ENCODE data around the gene DNAI4. TPM values are rescaled to one million over a fixed set of nuclear protein-coding genes. Genes with fewer than 3 reads are reported as not detected.

DNAI4 gene
- total and polyA plus RNA-seq, 2 of the 8 experiments (the other 6 are each of a cell fraction or from before 2014, with no cell fraction given): 0.32 to 2.1 TPM

- Histone ChIP-seq H3K4me3 (ENCODE audit: extremely low read depth in 1 of 4, insufficient read depth in 2 of 4, low read depth in 3 of 4, low read length in 4 of 4) (no peak overlapping the region), H3K23me2 (ENCODE audit: low read depth, low read length) (no peaks in the 10 kb centered on the region), H4K20me1 (replicated peaks in 1 of 2; ENCODE audit: control insufficient read depth in 1 of 2, insufficient read depth in 2 of 2, low read length in 2 of 2) (no peaks in the 10 kb centered on the region), H3K4me1 (replicated peaks in 1 of 4; ENCODE audit: control insufficient read depth in 3 of 4, insufficient read depth in 4 of 4, low read length in 3 of 4) (no peaks in the 10 kb centered on the region), H3K36me3 (ENCODE audit: control insufficient read depth in 2 of 4, insufficient read depth in 4 of 4, low read length in 3 of 4) (no peaks in the 10 kb centered on the region), H2BK15ac (ENCODE audit: low read length) (no peak overlapping the region), H4K5ac (ENCODE audit: insufficient read length, low read depth, low read length) (no peak overlapping the region), H3K27ac (ENCODE audit: low read depth, low read length) (no peak overlapping the region), H3K79me2 (ENCODE audit: control insufficient read depth in 1 of 2, insufficient read depth in 2 of 2, low read length in 2 of 2) (no peaks in the 10 kb centered on the region), H2BK120ac (replicated peaks; ENCODE audit: low read depth, low read length) (no peak overlapping the region), H3K79me1 (ENCODE audit: low read depth, low read length) (no peaks in the 10 kb centered on the region), H2BK5ac (ENCODE audit: low read depth, low read length) (no peak overlapping the region), H4K91ac (replicated peaks; ENCODE audit: insufficient read length, low read length) (no peak overlapping the region), H2BK12ac (ENCODE audit: low read depth, low read length) (no peak overlapping the region), H3K18ac (ENCODE audit: extremely low read depth, low read length) (no peak overlapping the region), H3K56ac (replicated peaks; ENCODE audit: insufficient read length, low read depth, low read length) (no peak overlapping the region), H3K9me3 (ENCODE audit: insufficient read depth in 2 of 2, low read depth in 1 of 2, low read length in 1 of 2) (no peaks in the 10 kb centered on the region), H3K4me2 (ENCODE audit: insufficient read depth in 1 of 2, low read depth in 2 of 2, low read length in 2 of 2) (no peak overlapping the region), H2BK20ac (ENCODE audit: low read length) (no peak overlapping the region), H3K4ac (replicated peaks; ENCODE audit: insufficient read length, low read depth, low read length) (no peak overlapping the region), H3K27me3 (replicated peaks in 1 of 4; ENCODE audit: control insufficient read depth in 3 of 4, extremely low read depth in 1 of 4, insufficient read depth in 3 of 4, low read length in 3 of 4) (no peaks in the 10 kb centered on the region), H3K9ac (replicated peaks in 1 of 4; ENCODE audit: extremely low read depth in 1 of 4, low read depth in 3 of 4, low read length in 3 of 4) (no peak overlapping the region), H2AK5ac (ENCODE audit: low read depth, low read length) (no peak overlapping the region), H3K23ac (ENCODE audit: insufficient read length) (no peak overlapping the region), H3K14ac (ENCODE audit: insufficient read length) (no peak overlapping the region), H2AFZ (ENCODE audit: low read length) (no peak overlapping the region), H4K8ac (ENCODE audit: extremely low read depth, insufficient read depth, low read length) (no peak overlapping the region)
- FAIRE-seq (no peak), DNase-seq (ENCODE audit: low read depth in 1 of 2, low spot score in 2 of 2) (no peak)
- POLR2A ChIA-PET (ENCODE audit: partially characterized antibody): no interaction called here
- CTCF ChIA-PET (ENCODE audit: partially characterized antibody): interaction anchor here (0.6 to 2.5 kb wide), 3 partner anchors 225 to 446 kb away, joined by 3 to 5 read pairs (median 5); no protein-coding TSS in a partner anchor
- TF ChIP-seq ASH2L (IDR thresholded peaks at IDR 0.05; ENCODE audit: low read length): no peak
- TF ChIP-seq, protein P1, sequence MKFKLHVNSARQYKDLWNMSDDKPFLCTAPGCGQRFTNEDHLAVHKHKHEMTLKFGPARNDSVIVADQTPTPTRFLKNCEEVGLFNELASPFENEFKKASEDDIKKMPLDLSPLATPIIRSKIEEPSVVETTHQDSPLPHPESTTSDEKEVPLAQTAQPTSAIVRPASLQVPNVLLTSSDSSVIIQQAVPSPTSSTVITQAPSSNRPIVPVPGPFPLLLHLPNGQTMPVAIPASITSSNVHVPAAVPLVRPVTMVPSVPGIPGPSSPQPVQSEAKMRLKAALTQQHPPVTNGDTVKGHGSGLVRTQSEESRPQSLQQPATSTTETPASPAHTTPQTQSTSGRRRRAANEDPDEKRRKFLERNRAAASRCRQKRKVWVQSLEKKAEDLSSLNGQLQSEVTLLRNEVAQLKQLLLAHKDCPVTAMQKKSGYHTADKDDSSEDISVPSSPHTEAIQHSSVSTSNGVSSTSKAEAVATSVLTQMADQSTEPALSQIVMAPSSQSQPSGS (IDR thresholded peaks at IDR 0.05; ENCODE audit: low read length): no peak
- no peak for TF ChIP-seq SIX5 (IDR thresholded peaks at IDR 0.05; ENCODE audit: low read depth, low read length)
- no peak for TF ChIP-seq CTCF (IDR thresholded peaks at IDR 0.05; ENCODE audit: control extremely low read depth in 1 of 3, insufficient read depth in 1 of 3, low read depth in 1 of 3, low read length in 3 of 3)
- no peak for TF ChIP-seq JUN (IDR thresholded peaks at IDR 0.05; ENCODE audit: low read depth, low read length)
- TF ChIP-seq BRCA1 (IDR thresholded peaks at IDR 0.05; ENCODE audit: low read depth, low read length): no peak
- no peak for TF ChIP-seq TAF7 (optimal IDR thresholded peaks at IDR 0.05; ENCODE audit: borderline replicate concordance, low read depth, low read length)
- no peak for TF ChIP-seq EZH2 (IDR thresholded peaks at IDR 0.05; ENCODE audit: low read depth, low read length, severe bottlenecking)
- TF ChIP-seq CEBPB (IDR thresholded peaks at IDR 0.05; ENCODE audit: low read depth, low read length): no peak
- no peak for TF ChIP-seq SIN3A (conservative IDR thresholded peaks at IDR 0.05 in 1 of 2, IDR thresholded peaks at IDR 0.05 in 1 of 2; ENCODE audit: low read depth in 1 of 2, low read length in 2 of 2)
- no peak for TF ChIP-seq KDM1A (IDR thresholded peaks at IDR 0.05; ENCODE audit: borderline replicate concordance, low read length)
Measured at GRCh38 chr1:66767626-66768025, 157.0 kb downstream of the DNAI4 start.

Data from H1 (cell line).